ENCODE measurements around the gene RALB. TPM values are rescaled to one million over a fixed set of nuclear protein-coding genes. Genes with fewer than 3 reads are reported as not detected.

RALB gene
- polyA plus RNA-seq, 2 of the 4 experiments (the other 2 are of a cell fraction): 72.9 to 76.5 TPM

- ATAC-seq (peak in 1 of 2 experiments; percentile 4; a peak in 2 of 6 replicates), DNase-seq (ENCODE audit: low read depth in 1 of 2, low spot score in 1 of 2) (no peak), FAIRE-seq (no peak)
- H3K4me3 ChIP-seq: no peak overlapping the region; the same call in 2 of the 3 replicates
- H3K9me3 ChIP-seq: no peaks in the 10 kb centered on the region
- H3K4me2 ChIP-seq: peak overlapping the region; percentile 73
- no peak for TF ChIP-seq REST (IDR thresholded peaks at IDR 0.05)
- no peak for TF ChIP-seq CBX2 (IDR thresholded peaks at IDR 0.05; ENCODE audit: borderline replicate concordance, low read depth)
- no peak for TF ChIP-seq NPAS2 (CRISPR knock-in tag; IDR thresholded peaks at IDR 0.05; ENCODE audit: borderline replicate concordance)
- no peak for TF ChIP-seq CTCF (IDR thresholded peaks at IDR 0.05)
- no peak for TF ChIP-seq USF2 (IDR thresholded peaks at IDR 0.05)
- no peak for TF ChIP-seq ZFP36 (IDR thresholded peaks at IDR 0.05; ENCODE audit: borderline replicate concordance, partially characterized antibody)
- TF ChIP-seq BCL3 (IDR thresholded peaks at IDR 0.05): no peak
- TF ChIP-seq EP300 (IDR thresholded peaks at IDR 0.05): no peak
- no peak for TF ChIP-seq JUN (IDR thresholded peaks at IDR 0.05)
- TF ChIP-seq RAD21 (conservative IDR thresholded peaks at IDR 0.05 in 1 of 2, IDR thresholded peaks at IDR 0.05 in 1 of 2): no peak
- TF ChIP-seq ELK1 (IDR thresholded peaks at IDR 0.05; ENCODE audit: low read depth, low read length): no peak
- TF ChIP-seq FOSL2 (IDR thresholded peaks at IDR 0.05): no peak
- no peak for TF ChIP-seq FOSL2 (CRISPR knock-in tag; IDR thresholded peaks at IDR 0.05)
- H3K4me1 ChIP-seq: 0 out of 3 replicates have a peak, but pooled peaks cover 3% of the 10 kb centered on the region
- 80% methylated on average over 33 of the region's 39 CpGs for WGBS (ENCODE audit: missing lambda C conversion rate)
- H3K27ac ChIP-seq: no peak overlapping the region; a peak in 1 of 6 replicates
- CTCF ChIA-PET: interaction anchor here (0.6 to 4.9 kb wide), 55 partner anchors 8 to 766 kb away, joined by 3 to 51 read pairs (median 5); partner anchors contain the start of genes RALB and TMEM185B
- POLR2A ChIA-PET: interaction anchor here (1.1 kb wide), 2 partner anchors 62 to 91 kb away, joined by 3 to 4 read pairs; partner anchors contain the start of gene TMEM185B
These were observed 61.3 kb downstream of the RALB start for GRCh38 chr2:120313695-120314615.

All from A549 (cell line).